ENCODE data around the gene NDUFA11. TPM values are rescaled to one million over a fixed set of nuclear protein-coding genes. Genes with fewer than 3 reads are reported as not detected.
"Not testable (repeated sequence)": the region's sequence is repeated elsewhere in the genome, so short reads cannot be mapped to it uniquely, and the experiment has no call there.

NDUFA11 gene
- total RNA-seq, 2 experiments from 2014 or later, result 94.3 to 96.7 TPM

- Mint-ChIP-seq H3K4me3 (no peak overlapping the region), H3K27me3 (peaks cover 7% of the 10 kb centered on the region), H3K4me1 (ENCODE audit: low read depth) (no peaks in the 10 kb centered on the region), H3K9me3 (no peaks in the 10 kb centered on the region), H3K36me3 (ENCODE audit: low read depth) (no peaks in the 10 kb centered on the region), H3K27ac (no peak overlapping the region)
- no peak for TF ChIP-seq CTCF (IDR thresholded peaks at IDR 0.05)
- CTCF ChIA-PET, result no interaction called here
- Histone ChIP-seq H3K27ac (ENCODE audit: low read depth in 1 of 2, low read length in 2 of 2) (no peak overlapping the region), H3K4me1 (ENCODE audit: insufficient read depth, low read length) (no peaks in the 10 kb centered on the region), H3K4me3 (ENCODE audit: low read length) (no peak overlapping the region), H3K36me3 (ENCODE audit: insufficient read depth, low read length) (no peaks in the 10 kb centered on the region), H3K9me3 (ENCODE audit: control insufficient read depth in 1 of 2, insufficient read depth in 1 of 2, low read length in 2 of 2) (no peaks in the 10 kb centered on the region), H3K27me3 (ENCODE audit: control insufficient read depth in 1 of 2, insufficient read depth in 2 of 2, low read length in 2 of 2) (no peaks in the 10 kb centered on the region)
- ATAC-seq (ENCODE audit: poor library complexity), result no peak
- no peak for DNase-seq
- intact Hi-C loops (cut with DNase I, micrococcal nuclease), result no loop called here
- POLR2A ChIA-PET, result no interaction called here
These were observed 46.1 kb downstream of the NDUFA11 start for GRCh38 chr19:5857203-5858081.

DNA sequence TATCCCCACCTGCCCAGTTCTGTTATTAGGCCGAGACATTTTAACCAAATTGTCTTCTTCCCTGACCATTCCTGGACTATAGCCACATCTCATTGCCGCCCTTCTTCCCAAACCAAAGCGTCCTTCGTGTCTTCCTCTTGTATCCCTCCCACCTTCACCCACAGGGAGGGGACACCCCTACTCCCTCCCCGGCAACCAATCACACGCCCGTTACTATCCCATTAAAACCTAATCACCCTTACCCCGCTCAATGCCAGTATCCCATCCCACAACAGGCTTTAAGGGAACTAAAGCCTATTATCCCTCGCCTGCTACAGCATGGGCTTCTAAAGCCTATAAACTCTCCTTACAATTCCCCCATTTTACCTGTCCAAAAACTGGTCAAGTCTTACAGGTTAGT lies 48.4 kb downstream of the NDUFA11 start:
- H3K27ac ChIP-seq (ENCODE audit: low read depth in 1 of 2, low read length in 2 of 2); H3K27ac Mint-ChIP-seq; intact Hi-C loops (cut with DNase I, micrococcal nuclease): not testable (repeated sequence)

DNA sequence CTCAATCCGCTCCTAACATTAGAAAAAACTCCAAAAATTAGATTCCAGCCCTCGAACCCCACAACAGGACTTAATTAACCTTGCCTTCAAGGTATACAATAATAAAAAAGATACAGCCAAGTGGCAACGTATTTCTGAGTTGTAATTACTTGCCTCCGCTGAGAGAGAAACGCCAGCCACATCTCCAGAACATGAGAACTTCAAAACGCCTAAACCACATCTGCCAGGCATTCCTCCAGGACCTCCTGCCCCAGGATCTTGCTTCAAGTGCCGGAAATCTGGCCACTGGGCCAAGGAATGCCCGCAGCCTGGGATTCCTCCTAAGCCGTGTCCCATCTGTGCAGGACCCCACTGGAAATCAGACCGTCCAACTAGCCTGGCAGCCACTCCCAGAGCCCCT lies 49.5 kb downstream of the NDUFA11 start:
- POLR2A ChIA-PET; H3K27ac Mint-ChIP-seq; H3K4me1 ChIP-seq (ENCODE audit: insufficient read depth, low read length); H3K4me3 ChIP-seq (ENCODE audit: low read length); intact Hi-C loops (cut with DNase I, micrococcal nuclease); H3K36me3 Mint-ChIP-seq (ENCODE audit: low read depth); CTCF ChIA-PET; ATAC-seq (ENCODE audit: poor library complexity); DNase-seq; H3K9me3 Mint-ChIP-seq; H3K27ac ChIP-seq (ENCODE audit: low read depth in 1 of 2, low read length in 2 of 2); H3K4me1 Mint-ChIP-seq (ENCODE audit: low read depth); H3K9me3 ChIP-seq (ENCODE audit: control insufficient read depth in 1 of 2, insufficient read depth in 1 of 2, low read length in 2 of 2); H3K27me3 ChIP-seq (ENCODE audit: control insufficient read depth in 1 of 2, insufficient read depth in 2 of 2, low read length in 2 of 2); H3K36me3 ChIP-seq (ENCODE audit: insufficient read depth, low read length); H3K27me3 Mint-ChIP-seq; H3K4me3 Mint-ChIP-seq: not testable (repeated sequence)

More for the DNA sequence above, 48.4 kb downstream of the NDUFA11 start:
- H3K4me3 Mint-ChIP-seq; H3K9me3 Mint-ChIP-seq; H3K4me3 ChIP-seq (ENCODE audit: low read length); H3K36me3 ChIP-seq (ENCODE audit: insufficient read depth, low read length); H3K27me3 Mint-ChIP-seq; ATAC-seq (ENCODE audit: poor library complexity); DNase-seq; H3K36me3 Mint-ChIP-seq (ENCODE audit: low read depth); H3K4me1 ChIP-seq (ENCODE audit: insufficient read depth, low read length); H3K4me1 Mint-ChIP-seq (ENCODE audit: low read depth); POLR2A ChIA-PET; H3K27me3 ChIP-seq (ENCODE audit: control insufficient read depth in 1 of 2, insufficient read depth in 2 of 2, low read length in 2 of 2); H3K9me3 ChIP-seq (ENCODE audit: control insufficient read depth in 1 of 2, insufficient read depth in 1 of 2, low read length in 2 of 2); CTCF ChIA-PET: not testable (repeated sequence)

GRCh38 chr19:5851302-5851701 lies 52.3 kb downstream of the NDUFA11 start, which contains the start of gene FUT3:
TSS of gene FUT3 (minus strand) at chr19:5851449.
- no peak for DNase-seq
- Histone ChIP-seq H3K27ac (ENCODE audit: low read depth in 1 of 2, low read length in 2 of 2) (no peak within 1 kb of the TSS), H3K4me3 (ENCODE audit: low read length) (no peak within 1 kb of the TSS), H3K4me1 (ENCODE audit: insufficient read depth, low read length) (no peaks in the 10 kb centered on the region), H3K27me3 (ENCODE audit: control insufficient read depth in 1 of 2, insufficient read depth in 2 of 2, low read length in 2 of 2) (no peaks in the 10 kb centered on the region), H3K9me3 (ENCODE audit: control insufficient read depth in 1 of 2, insufficient read depth in 1 of 2, low read length in 2 of 2) (no peaks in the 10 kb centered on the region), H3K36me3 (ENCODE audit: insufficient read depth, low read length) (no peaks in the 10 kb centered on the region)
- CTCF ChIA-PET, result no interaction called here
- POLR2A ChIA-PET, result no interaction called here
- Mint-ChIP-seq H3K27ac (no peak within 1 kb of the TSS), H3K9me3 (no peaks in the 10 kb centered on the region), H3K4me1 (ENCODE audit: low read depth) (no peaks in the 10 kb centered on the region), H3K4me3 (no peak within 1 kb of the TSS), H3K36me3 (ENCODE audit: low read depth) (no peaks in the 10 kb centered on the region), H3K27me3 (no peaks in the 10 kb centered on the region)
- intact Hi-C loops (cut with DNase I, micrococcal nuclease), result no loop called here
- no peak for TF ChIP-seq CTCF (IDR thresholded peaks at IDR 0.05)
- no peak for ATAC-seq (ENCODE audit: poor library complexity)
